ENCODE measurements around the gene CD58.

Gene CD58

DNA sequence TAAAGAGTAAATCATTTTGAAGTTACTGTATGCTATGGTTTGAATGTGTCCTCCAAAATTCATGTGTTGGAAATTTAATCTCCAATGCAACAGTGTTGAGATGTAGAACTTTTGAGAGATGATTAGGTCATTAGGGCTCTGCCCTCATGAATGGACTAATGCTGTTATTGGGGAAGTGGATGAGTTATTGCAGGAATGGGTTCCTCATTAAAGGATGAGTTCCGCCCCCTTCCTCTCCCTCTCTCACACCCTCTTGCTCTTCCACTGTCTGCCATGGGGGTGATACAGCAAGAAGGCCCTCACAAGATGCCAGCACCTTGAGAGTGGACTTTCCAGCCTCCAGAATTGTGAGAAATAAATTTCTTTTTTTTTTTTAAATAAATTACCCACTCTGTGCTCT, 100.2 kb downstream of the CD58 start:
- TF ChIP-seq CTCF (IDR thresholded peaks at IDR 0.05; ENCODE audit: insufficient read depth, low read length, poor library complexity, severe bottlenecking): no peak
- TF ChIP-seq EZH2phosphoT487 (conservative IDR thresholded peaks at IDR 0.05; ENCODE audit: low read length): no peak
- no peaks in the 10 kb centered on the region for H3K27me3 ChIP-seq (ENCODE audit: low read length)
- H3K9me2 ChIP-seq (replicated peaks; ENCODE audit: insufficient read depth, low read length): no peaks in the 10 kb centered on the region
- no peaks in the 10 kb centered on the region for H3K9me3 ChIP-seq (ENCODE audit: insufficient read depth, low read length)
- H4K20me1 ChIP-seq (ENCODE audit: low read depth, low read length): no peaks in the 10 kb centered on the region
- no peak overlapping the region for H2AFZ ChIP-seq (ENCODE audit: low read depth, low read length, severe bottlenecking)
- H3K4me3 ChIP-seq (ENCODE audit: insufficient read depth, low read length, poor library complexity, severe bottlenecking): no peak overlapping the region
- H3K79me2 ChIP-seq (ENCODE audit: insufficient read depth, low read length): no peaks in the 10 kb centered on the region
- no peak overlapping the region for H3K4me2 ChIP-seq (ENCODE audit: low read depth, low read length, poor library complexity, severe bottlenecking)
- H3K27ac ChIP-seq (ENCODE audit: low read depth, low read length): no peak overlapping the region
- no peaks in the 10 kb centered on the region for H3K36me3 ChIP-seq (ENCODE audit: low read length)
- H3K9ac ChIP-seq (ENCODE audit: low read length): no peak overlapping the region
- H3F3A ChIP-seq (ENCODE audit: insufficient read depth): no peaks in the 10 kb centered on the region

DNA sequence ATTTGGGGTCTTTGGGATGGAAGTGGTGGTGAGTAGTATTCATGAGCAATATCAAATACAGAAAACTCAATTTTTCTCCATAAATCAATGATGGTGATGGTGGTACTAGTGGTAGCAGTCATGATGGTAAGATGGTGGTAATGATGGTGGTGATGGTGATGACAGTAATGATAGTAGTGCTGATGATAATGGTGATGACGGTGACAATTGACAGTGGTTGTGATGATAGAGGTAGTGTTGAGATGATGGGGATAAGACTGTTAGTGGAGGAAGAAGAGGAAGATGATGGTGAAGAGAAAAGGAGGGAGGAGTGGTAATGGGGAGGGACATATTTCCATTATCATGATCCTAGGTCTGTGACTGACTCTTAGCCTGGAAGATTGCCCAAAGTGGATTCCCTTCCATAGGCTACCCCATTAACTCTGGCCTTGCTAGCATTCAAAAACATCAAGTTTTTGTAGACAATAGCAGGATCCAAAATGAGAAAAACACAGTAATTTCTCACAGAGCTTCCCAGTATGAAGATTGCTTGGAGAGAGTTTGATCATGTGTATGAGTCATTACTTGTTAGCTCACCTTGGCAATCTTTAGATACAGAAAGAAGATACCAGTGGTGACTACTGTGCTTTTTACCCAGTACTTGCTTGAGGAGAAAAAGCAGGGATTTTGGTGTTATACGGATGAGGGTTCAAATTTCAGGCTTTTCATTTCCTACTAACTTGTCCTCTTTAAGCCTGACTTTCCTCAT, 103.8 kb downstream of the CD58 start:
- Histone ChIP-seq H3K79me2 (ENCODE audit: insufficient read depth, low read length) (no peaks in the 10 kb centered on the region), H3K9ac (ENCODE audit: low read length) (no peak overlapping the region), H4K20me1 (ENCODE audit: low read depth, low read length) (no peaks in the 10 kb centered on the region), H3K27ac (ENCODE audit: low read depth, low read length) (no peak overlapping the region), H2AFZ (ENCODE audit: low read depth, low read length, severe bottlenecking) (no peak overlapping the region), H3K27me3 (ENCODE audit: low read length) (no peaks in the 10 kb centered on the region), H3K36me3 (ENCODE audit: low read length) (no peaks in the 10 kb centered on the region), H3K4me2 (ENCODE audit: low read depth, low read length, poor library complexity, severe bottlenecking) (no peak overlapping the region), H3K9me2 (replicated peaks; ENCODE audit: insufficient read depth, low read length) (no peaks in the 10 kb centered on the region), H3K9me3 (ENCODE audit: insufficient read depth, low read length) (no peaks in the 10 kb centered on the region), H3F3A (ENCODE audit: insufficient read depth) (no peaks in the 10 kb centered on the region), H3K4me3 (ENCODE audit: insufficient read depth, low read length, poor library complexity, severe bottlenecking) (no peak overlapping the region)
- TF ChIP-seq CTCF (IDR thresholded peaks at IDR 0.05; ENCODE audit: insufficient read depth, low read length, poor library complexity, severe bottlenecking) (no peak), EZH2phosphoT487 (conservative IDR thresholded peaks at IDR 0.05; ENCODE audit: low read length) (no peak)

DNA sequence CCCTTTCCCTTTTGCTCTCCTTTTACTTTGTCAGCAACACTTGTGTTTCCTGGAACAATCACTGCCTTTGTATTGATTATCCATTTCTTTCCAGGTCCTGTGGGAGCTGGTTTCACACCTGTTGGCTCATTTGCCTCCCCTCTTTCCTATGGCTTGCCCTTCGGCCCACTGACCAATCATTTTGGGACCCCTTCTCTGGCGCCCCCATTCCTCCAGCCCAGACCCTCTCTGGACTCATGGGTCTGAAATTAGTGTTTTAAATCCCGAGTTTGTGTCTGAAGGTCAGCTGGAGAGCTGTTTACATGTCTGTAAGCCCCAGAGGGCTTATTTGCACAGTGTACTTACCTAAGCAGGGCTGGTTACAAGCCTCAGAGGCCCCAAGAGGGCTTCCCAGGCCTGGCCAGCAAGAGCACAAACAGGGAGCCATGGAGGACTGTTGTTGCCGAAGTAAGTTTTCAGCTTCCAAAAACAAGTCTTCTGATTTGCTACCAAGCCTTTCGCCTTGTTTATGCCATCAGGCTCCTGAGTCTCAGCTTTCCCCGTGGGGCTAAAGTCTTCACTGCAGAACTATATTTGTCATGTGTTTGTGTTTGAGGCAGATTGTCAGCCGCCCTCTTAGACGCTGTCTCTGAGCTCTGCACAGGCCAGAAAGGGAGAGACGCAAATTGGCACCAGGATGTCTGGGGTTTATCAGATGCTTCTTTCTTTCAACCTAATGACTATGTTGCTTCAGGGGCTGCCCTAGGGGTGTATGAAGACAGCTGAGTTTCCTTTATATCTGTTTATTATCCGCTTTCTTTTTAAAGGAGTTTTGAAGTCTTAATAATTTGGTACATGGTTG, 104.8 kb downstream of the CD58 start:
- Histone ChIP-seq H3K79me2 (ENCODE audit: insufficient read depth, low read length) (no peaks in the 10 kb centered on the region), H3K4me2 (ENCODE audit: low read depth, low read length, poor library complexity, severe bottlenecking) (no peak overlapping the region), H3K9ac (ENCODE audit: low read length) (no peak overlapping the region)

More for the DNA sequence above, 104.8 kb downstream of the CD58 start:
- H3K36me3 ChIP-seq (ENCODE audit: low read length): no peaks in the 10 kb centered on the region
- no peaks in the 10 kb centered on the region for H3K9me3 ChIP-seq (ENCODE audit: insufficient read depth, low read length)
- H3K27ac ChIP-seq (ENCODE audit: low read depth, low read length): no peak overlapping the region
- no peaks in the 10 kb centered on the region for H3F3A ChIP-seq (ENCODE audit: insufficient read depth)
- no peak overlapping the region for H3K4me3 ChIP-seq (ENCODE audit: insufficient read depth, low read length, poor library complexity, severe bottlenecking)
- no peaks in the 10 kb centered on the region for H4K20me1 ChIP-seq (ENCODE audit: low read depth, low read length)
- no peaks in the 10 kb centered on the region for H3K9me2 ChIP-seq (replicated peaks; ENCODE audit: insufficient read depth, low read length)
- TF ChIP-seq CTCF (IDR thresholded peaks at IDR 0.05; ENCODE audit: insufficient read depth, low read length, poor library complexity, severe bottlenecking) (no peak), EZH2phosphoT487 (conservative IDR thresholded peaks at IDR 0.05; ENCODE audit: low read length) (no peak)
- H3K27me3 ChIP-seq (ENCODE audit: low read length): no peaks in the 10 kb centered on the region
- H2AFZ ChIP-seq (ENCODE audit: low read depth, low read length, severe bottlenecking): no peak overlapping the region
